Stimulated activated CD8-positive, alpha-beta memory T cell treated with anti-CD3 and anti-CD28 coated beads, Interleukin-7, amount 100 ng/mL, for 1 hour (primary cell): ENCODE data around the gene HRC.
"Not testable (repeated sequence)": the region's sequence is repeated elsewhere in the genome, so short reads cannot be mapped to it uniquely, and the experiment has no call there.

Source experiments
- DNase-seq, 2 donors: peaks; one replicate each; pipeline ENCODE4 v3.0.0-alpha.2; 2020; ENCODE audit warnings: low read depth in 2 of 2

The HRC gene

DNA sequence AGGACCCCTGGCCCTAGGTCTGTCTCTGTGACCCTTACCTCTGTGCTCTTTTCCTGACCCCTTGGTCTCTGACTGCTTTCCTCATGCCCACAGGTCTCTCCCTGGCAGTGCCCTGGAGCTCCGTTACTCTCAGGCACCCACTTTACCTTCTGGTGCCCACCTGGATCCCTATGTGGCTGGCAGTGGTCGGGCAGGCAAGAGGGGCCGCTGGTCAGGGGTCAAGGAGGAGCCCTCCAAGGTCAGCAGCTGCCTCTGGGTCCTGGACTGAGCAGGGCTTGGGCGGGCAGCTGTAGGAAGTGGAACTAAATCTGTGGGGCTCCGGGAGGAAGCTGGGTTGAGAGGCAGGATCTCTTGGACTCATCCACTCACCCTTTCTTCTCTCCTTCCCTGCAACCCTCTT lies 19.5 kb downstream of the HRC start:
- DNase-seq: no peak

DNA sequence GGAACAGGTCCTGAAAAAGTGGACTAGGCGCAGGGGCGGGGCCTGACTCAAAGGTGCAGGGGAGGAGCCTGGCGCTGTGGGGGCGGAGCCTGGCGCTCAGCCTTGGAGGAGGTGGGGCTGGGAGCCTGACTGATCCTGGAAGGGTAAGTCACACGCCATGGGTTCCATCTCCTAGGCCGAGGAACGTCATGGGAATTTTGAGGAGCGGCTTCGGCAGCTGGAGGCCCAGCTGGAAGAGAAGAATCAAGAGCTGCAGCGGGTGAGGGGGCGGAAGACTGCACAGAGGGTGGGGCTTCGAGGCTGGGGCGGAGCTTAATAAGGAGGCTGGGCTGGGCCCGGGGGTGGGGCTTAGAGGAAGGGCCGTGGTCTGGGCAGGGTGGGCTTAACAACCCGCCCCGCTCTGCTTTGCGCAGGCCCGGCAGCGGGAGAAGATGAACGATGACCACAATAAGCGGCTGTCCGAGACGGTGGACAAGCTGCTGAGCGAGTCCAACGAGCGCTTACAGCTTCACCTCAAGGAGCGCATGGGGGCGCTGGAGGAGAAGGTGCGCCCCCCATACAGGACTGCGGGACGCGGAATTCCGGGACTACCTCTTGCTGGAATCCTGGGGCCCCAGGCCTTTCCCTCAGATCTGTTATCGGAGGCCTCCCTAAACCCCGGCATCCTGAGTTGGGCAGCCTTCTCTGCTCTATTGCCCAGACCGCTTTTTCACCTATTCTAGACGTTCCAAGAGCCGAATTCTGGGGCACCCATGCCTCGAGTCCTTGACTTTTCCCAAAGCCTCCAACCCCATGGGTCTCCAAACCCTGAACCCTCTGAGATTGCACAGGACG lies 21.4 kb downstream of the HRC start:
- DNase-seq: no peak

DNA sequence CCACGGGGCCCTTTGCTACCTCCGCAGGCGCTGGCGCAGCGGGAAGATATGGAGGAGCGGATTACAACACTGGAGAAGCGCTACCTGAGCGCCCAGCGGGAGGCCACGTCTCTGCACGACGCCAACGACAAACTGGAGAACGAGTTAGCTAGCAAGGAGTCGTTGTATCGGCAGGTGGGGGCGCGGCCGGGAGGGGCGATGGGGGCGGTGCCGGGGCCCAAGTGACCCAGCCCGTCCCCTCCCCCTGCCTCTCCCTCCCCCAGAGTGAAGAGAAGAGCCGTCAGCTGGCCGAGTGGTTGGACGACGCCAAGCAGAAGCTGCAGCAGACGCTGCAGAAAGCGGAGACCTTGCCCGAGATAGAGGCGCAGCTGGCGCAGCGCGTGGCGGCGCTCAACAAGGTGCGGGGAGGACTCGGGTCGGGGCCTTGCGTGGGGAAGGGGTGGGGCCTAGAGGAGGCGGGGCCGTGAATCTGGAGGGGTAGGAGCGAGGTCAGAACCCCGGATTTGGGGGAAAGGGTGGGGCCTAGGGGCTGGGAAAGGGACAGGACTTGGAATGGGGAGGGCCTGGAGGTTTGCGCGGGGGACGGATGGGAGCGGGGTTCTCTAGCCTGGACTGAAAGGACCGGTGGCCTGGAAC lies 22.1 kb downstream of the HRC start:
- DNase-seq: no peak

GRCh38 chr19:49130325-49130724 lies 24.9 kb downstream of the HRC start:
- DNase-seq: no peak

GRCh38 chr19:49129238-49129583 lies 26.0 kb downstream of the HRC start:
- no peak for DNase-seq

GRCh38 chr19:49128545-49129237 lies 26.5 kb downstream of the HRC start:
- DNase-seq: no peak

GRCh38 chr19:49127674-49128544 lies 27.3 kb downstream of the HRC start:
- DNase-seq: peak; percentile 84 to 89

DNA sequence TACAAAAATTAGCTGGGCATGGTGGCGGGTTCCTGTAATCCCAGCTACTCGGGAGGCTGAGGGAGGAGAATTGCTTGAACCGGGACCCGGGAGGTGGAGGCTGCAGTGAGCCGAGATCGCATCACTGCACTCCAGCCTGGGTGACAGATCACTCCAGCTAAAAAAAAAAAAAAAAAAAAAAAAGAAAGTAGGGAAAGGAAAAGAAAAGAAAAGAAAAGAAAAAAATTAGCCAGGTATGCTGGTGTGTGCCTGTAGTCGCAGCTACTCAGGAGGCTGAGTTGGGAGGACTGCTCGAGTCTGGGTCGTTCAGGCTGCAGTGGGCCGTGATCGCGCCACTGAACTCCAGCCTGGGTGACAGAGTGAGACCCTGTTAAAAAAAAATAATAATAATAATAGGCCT lies 28.0 kb downstream of the HRC start:
- DNase-seq: not testable (repeated sequence)

GRCh38 chr19:49126575-49126974 lies 28.6 kb downstream of the HRC start:
- no peak for DNase-seq

- DNase-seq: no peak
Measured at GRCh38 chr19:49125025-49125731, 30.0 kb downstream of the HRC start.

- DNase-seq: not testable (repeated sequence)
Measured at GRCh38 chr19:49123285-49123684, 31.9 kb downstream of the HRC start.

DNA sequence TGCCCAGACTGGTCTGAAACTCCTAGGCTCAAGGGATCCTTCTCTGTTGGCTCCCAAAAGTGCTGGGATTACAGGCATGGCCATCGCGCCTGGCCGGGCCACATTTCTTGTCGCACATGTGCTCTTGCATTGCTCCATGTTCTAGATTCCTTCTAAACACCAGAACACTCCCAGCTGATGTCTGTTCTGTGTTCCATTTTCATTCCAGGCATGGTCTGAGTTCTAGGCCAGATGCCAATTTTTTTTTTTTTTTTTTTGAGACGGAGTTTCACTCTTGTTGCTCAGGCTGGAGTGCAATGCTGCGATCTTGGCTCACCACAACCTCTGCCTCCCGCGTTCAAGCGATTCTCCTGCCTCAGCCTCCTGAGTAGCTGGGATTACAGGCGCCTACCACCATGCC lies 33.4 kb downstream of the HRC start:
- not testable (repeated sequence) for DNase-seq

- DNase-seq: no peak
Measured at GRCh38 chr19:49120868-49121267, 34.3 kb downstream of the HRC start.

- no peak for DNase-seq
Measured at GRCh38 chr19:49120325-49120683, 34.9 kb downstream of the HRC start.

GRCh38 chr19:49119411-49120324 lies 35.5 kb downstream of the HRC start, which contains the start of gene PPFIA3:
Gene PPFIA3 (plus strand): TSS chr19:49119544. CDS start chr19:49127874, 8,330 bp downstream.
- no peak for DNase-seq

GRCh38 chr19:49118565-49119410 lies 36.4 kb downstream of the HRC start, which contains the start of gene C19orf73:
Gene C19orf73 (minus strand): TSS chr19:49119143. CDS start chr19:49119022, 121 bp downstream.
- DNase-seq: peak; percentile 91

GRCh38 chr19:49117677-49118564 lies 37.3 kb downstream of the HRC start:
- DNase-seq: no peak

GRCh38 chr19:49116544-49116943 lies 38.7 kb downstream of the HRC start:
- DNase-seq: no peak
